Loucy (cell line): ENCODE results near the gene INPP5F.

Source experiments
- EZH2phosphoT487 ChIP-seq: fragments of 200-600 bp; IDR thresholded peaks from 2 replicates; pipeline ENCODE4 v1.6.1; 2018; ENCODE audit warnings: antibody characterized with exemption, mild to moderate bottlenecking, moderate library complexity, borderline replicate concordance
- TF ChIP-seq, protein P1 (sequence below): fragments of 200-600 bp; sonication (generic); conservative IDR thresholded peaks from 2 replicates; pipeline ENCODE4 v1.5.1; 2014; ENCODE audit warnings: mild to moderate bottlenecking, antibody characterized with exemption, low read length

DNA sequence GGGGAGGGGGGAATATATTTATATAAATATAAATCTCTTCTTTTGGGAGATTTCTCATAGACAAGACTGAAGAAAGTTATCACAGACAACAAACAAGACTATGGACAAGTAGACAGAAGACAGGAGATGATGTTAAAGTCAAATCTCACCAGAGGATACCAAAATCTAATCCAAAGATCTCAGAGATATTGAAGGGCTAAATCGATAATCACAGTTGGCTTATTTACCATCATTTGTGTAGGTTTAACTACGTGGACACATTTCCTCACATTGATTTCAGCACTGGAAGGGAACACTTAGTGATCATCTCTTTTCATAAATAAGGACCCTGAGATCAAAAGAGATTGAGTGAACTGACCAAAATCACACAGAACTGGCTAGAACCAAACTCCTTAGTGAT is 2.7 kb upstream of the INPP5F start:
- TF ChIP-seq, protein P1, sequence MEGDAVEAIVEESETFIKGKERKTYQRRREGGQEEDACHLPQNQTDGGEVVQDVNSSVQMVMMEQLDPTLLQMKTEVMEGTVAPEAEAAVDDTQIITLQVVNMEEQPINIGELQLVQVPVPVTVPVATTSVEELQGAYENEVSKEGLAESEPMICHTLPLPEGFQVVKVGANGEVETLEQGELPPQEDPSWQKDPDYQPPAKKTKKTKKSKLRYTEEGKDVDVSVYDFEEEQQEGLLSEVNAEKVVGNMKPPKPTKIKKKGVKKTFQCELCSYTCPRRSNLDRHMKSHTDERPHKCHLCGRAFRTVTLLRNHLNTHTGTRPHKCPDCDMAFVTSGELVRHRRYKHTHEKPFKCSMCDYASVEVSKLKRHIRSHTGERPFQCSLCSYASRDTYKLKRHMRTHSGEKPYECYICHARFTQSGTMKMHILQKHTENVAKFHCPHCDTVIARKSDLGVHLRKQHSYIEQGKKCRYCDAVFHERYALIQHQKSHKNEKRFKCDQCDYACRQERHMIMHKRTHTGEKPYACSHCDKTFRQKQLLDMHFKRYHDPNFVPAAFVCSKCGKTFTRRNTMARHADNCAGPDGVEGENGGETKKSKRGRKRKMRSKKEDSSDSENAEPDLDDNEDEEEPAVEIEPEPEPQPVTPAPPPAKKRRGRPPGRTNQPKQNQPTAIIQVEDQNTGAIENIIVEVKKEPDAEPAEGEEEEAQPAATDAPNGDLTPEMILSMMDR = no peak
- TF ChIP-seq EZH2phosphoT487 = no peak
